Measurements from ENCODE around the gene BCAS3.
A peak's percentile ranks its signal among the peaks of the same experiment; 100 is the strongest.
"Not testable (repeated sequence)": the region's sequence is repeated elsewhere in the genome, so short reads cannot be mapped to it uniquely, and the experiment has no call there.

BCAS3 gene

GRCh38 chr17:60934723-60935122 lies 257.1 kb downstream of the BCAS3 start:
- no peak for DNase-seq (ENCODE audit: low read depth in 2 of 2)

GRCh38 chr17:60935991-60936390 lies 258.3 kb downstream of the BCAS3 start:
- DNase-seq (ENCODE audit: low read depth in 2 of 2), result not testable (repeated sequence)

GRCh38 chr17:60939318-60939717 lies 261.7 kb downstream of the BCAS3 start:
- DNase-seq (ENCODE audit: low read depth in 2 of 2), result no peak

- DNase-seq (ENCODE audit: low read depth in 2 of 2), result no peak
These were observed 263.4 kb downstream of the BCAS3 start for GRCh38 chr17:60941028-60941427.

GRCh38 chr17:60941571-60941970 lies 263.9 kb downstream of the BCAS3 start:
- DNase-seq (ENCODE audit: low read depth in 2 of 2), result no peak

GRCh38 chr17:60944751-60945150 lies 267.1 kb downstream of the BCAS3 start:
- DNase-seq (ENCODE audit: low read depth in 2 of 2), result no peak

- no peak for DNase-seq (ENCODE audit: low read depth in 2 of 2)
These were observed 269.4 kb downstream of the BCAS3 start for GRCh38 chr17:60947100-60947499.

- DNase-seq (ENCODE audit: low read depth in 2 of 2), result no peak
These were observed 269.9 kb downstream of the BCAS3 start for GRCh38 chr17:60947543-60947942.

GRCh38 chr17:60952747-60953146 lies 275.1 kb downstream of the BCAS3 start:
- no peak for DNase-seq (ENCODE audit: low read depth in 2 of 2)

GRCh38 chr17:60959011-60959410 lies 281.4 kb downstream of the BCAS3 start:
- no peak for DNase-seq (ENCODE audit: low read depth in 2 of 2)

GRCh38 chr17:60959696-60960095 lies 282.0 kb downstream of the BCAS3 start:
- DNase-seq (ENCODE audit: low read depth in 2 of 2), result no peak

GRCh38 chr17:60960398-60961065 lies 282.9 kb downstream of the BCAS3 start:
- DNase-seq (ENCODE audit: low read depth in 2 of 2), result no peak

- no peak for DNase-seq (ENCODE audit: low read depth in 2 of 2)
These were observed 286.5 kb downstream of the BCAS3 start for GRCh38 chr17:60964160-60964559.

- no peak for DNase-seq (ENCODE audit: low read depth in 2 of 2)
These were observed 290.6 kb downstream of the BCAS3 start for GRCh38 chr17:60968266-60968665.

- DNase-seq (ENCODE audit: low read depth in 2 of 2), result no peak
These were observed 291.9 kb downstream of the BCAS3 start for GRCh38 chr17:60969500-60970037.

- no peak for DNase-seq (ENCODE audit: low read depth in 2 of 2)
These were observed 293.1 kb downstream of the BCAS3 start for GRCh38 chr17:60970741-60971140.

- DNase-seq (ENCODE audit: low read depth in 2 of 2), result peak; percentile 1 to 18
These were observed 294.1 kb downstream of the BCAS3 start for GRCh38 chr17:60971515-60972369.

- DNase-seq (ENCODE audit: low read depth in 2 of 2), result not testable (repeated sequence)
These were observed 299.2 kb downstream of the BCAS3 start for GRCh38 chr17:60976861-60977260.

- DNase-seq (ENCODE audit: low read depth in 2 of 2), result no peak
These were observed 311.7 kb downstream of the BCAS3 start for GRCh38 chr17:60989379-60989778.

- DNase-seq (ENCODE audit: low read depth in 2 of 2), result no peak
These were observed 312.2 kb downstream of the BCAS3 start for GRCh38 chr17:60989846-60990245.

GRCh38 chr17:60993497-60993896 lies 315.8 kb downstream of the BCAS3 start:
- DNase-seq (ENCODE audit: low read depth in 2 of 2), result no peak

GRCh38 chr17:60995680-60996079 lies 318.0 kb downstream of the BCAS3 start:
- DNase-seq (ENCODE audit: low read depth in 2 of 2), result no peak

GRCh38 chr17:61000911-61001310 lies 323.3 kb downstream of the BCAS3 start:
- DNase-seq (ENCODE audit: low read depth in 2 of 2), result no peak

Measured in stimulated activated CD4-positive, alpha-beta T cell treated with anti-CD3 and anti-CD28 coated beads, Interleukin-15, amount 100 ng/mL, for 48 hours (primary cell).